OCI-LY7 (cell line): ENCODE results near the gene CSF1R.

Source experiments
- CTCF ChIP-seq: fragments of 200-600 bp; sonication (generic); conservative IDR thresholded peaks from 2 replicates; pipeline ENCODE4 v1.5.1; 2014; ENCODE audit warnings: mild to moderate bottlenecking, antibody characterized with exemption, low read length, moderate library complexity, mixed read lengths
- EZH2phosphoT487 ChIP-seq: fragments of 200-600 bp; sonication (generic); IDR thresholded peaks from 2 replicates; pipeline ENCODE4 v1.6.1; 2018; ENCODE audit warnings: low read depth, borderline replicate concordance, mild to moderate bottlenecking, mixed run types, antibody characterized with exemption, low read length, moderate library complexity, mixed read lengths

- no peak for TF ChIP-seq CTCF
- no peak for TF ChIP-seq EZH2phosphoT487
Observed at GRCh38 chr5:150073086-150073625, 13.2 kb downstream of the CSF1R start.
